Activated CD4-positive, alpha-beta T cell treated with anti-CD3 and anti-CD28 coated beads for 36 hours (primary cell): ENCODE data around the gene COPRS. TPM values are rescaled to one million over a fixed set of nuclear protein-coding genes. Genes with fewer than 3 reads are reported as not detected.
A peak's percentile ranks its signal among the peaks of the same experiment; 100 is the strongest.
"Not testable (repeated sequence)": the region's sequence is repeated elsewhere in the genome, so short reads cannot be mapped to it uniquely, and the experiment has no call there.

ENCODE experiments used
- ATAC-seq: fragments of 200-7000 bp; cut with Tn5 transposase; one replicate; pipeline ENCODE4 v1.10.0; 2021; ENCODE audit warnings: mild to moderate bottlenecking, moderate library complexity
- CTCF ChIA-PET: fragments of 350-600 bp; sonication (Branson Sonifier 250); formaldehyde crosslinking; loops from one replicate; lab custom pipeline; 2021; ENCODE audit warnings: antibody characterized with exemption; lab: Charles Lee
- POLR2A ChIA-PET: fragments of 350-600 bp; sonication (Branson Sonifier 250); formaldehyde crosslinking; loops from one replicate; lab custom pipeline; 2021; ENCODE audit warnings: antibody characterized with exemption, inconsistent platforms; lab: Charles Lee
- DNase-seq: peaks from one replicate; pipeline ENCODE4 v3.0.0-alpha.2; 2020
- H3K27ac Mint-ChIP-seq: one replicate; pipeline ENCODE4 v1.8.0; 2021; ENCODE audit warnings: mixed read lengths
- H3K27me3 Mint-ChIP-seq: one replicate; pipeline ENCODE4 v1.8.0; 2021; ENCODE audit warnings: mixed read lengths
- H3K36me3 Mint-ChIP-seq: one replicate; pipeline ENCODE4 v1.8.0; 2021; ENCODE audit warnings: low read depth, mixed read lengths
- H3K4me1 Mint-ChIP-seq: one replicate; pipeline ENCODE4 v1.8.0; 2021; ENCODE audit warnings: mixed read lengths
- H3K4me3 Mint-ChIP-seq: one replicate; pipeline ENCODE4 v1.8.0; 2021; ENCODE audit warnings: mild to moderate bottlenecking, moderate library complexity, mixed read lengths
- H3K9me3 Mint-ChIP-seq: one replicate; pipeline ENCODE4 v1.8.0; 2021; ENCODE audit warnings: low read depth, mixed read lengths
- intact Hi-C, 2 experiments: fragments of 100-400 bp; cut with DNase I in 1 of 2; cut with micrococcal nuclease in 1 of 2; formaldehyde crosslinking; loops; one replicate each; pipeline versions ENCODE4 v1.14.2 to v1.15.1; 2022 to 2024; cut with DNase I, micrococcal nuclease
- total RNA-seq, 2 experiments: library from RNA; stranded (reverse); gene quantifications; one replicate each; pipeline ENCODE4 v1.2.3, GENCODE V29; 2021

COPRS gene
- total RNA-seq, 2 experiments from 2014 or later: 35.0 to 41.3 TPM

- H3K9me3 Mint-ChIP-seq, H3K4me1 Mint-ChIP-seq, DNase-seq, ATAC-seq, POLR2A ChIA-PET, H3K27ac Mint-ChIP-seq, H3K27me3 Mint-ChIP-seq, H3K36me3 Mint-ChIP-seq, H3K4me3 Mint-ChIP-seq: not testable (repeated sequence)
- CTCF ChIA-PET: interaction anchor here (0.6 kb wide), 1 partner anchor 268 kb away, joined by 3 read pairs; no protein-coding TSS in a partner anchor
- intact Hi-C loops: loop anchor here in 1 of 2 experiments (10.0 kb wide), 1 partner anchor 114 kb away; no protein-coding TSS in a partner anchor
Measured at GRCh38 chr17:31828955-31829354, 30.1 kb downstream of the COPRS start.

GRCh38 chr17:31825961-31826691, 32.9 kb downstream of the COPRS start:
- Mint-ChIP-seq H3K27me3 (no peaks in the 10 kb centered on the region), H3K4me3 (no peak overlapping the region), H3K36me3 (no peaks in the 10 kb centered on the region), H3K27ac (no peak overlapping the region), H3K4me1 (no peaks in the 10 kb centered on the region), H3K9me3 (no peaks in the 10 kb centered on the region)
- ChIA-PET CTCF (interaction anchor here (0.6 to 0.7 kb wide), 2 partner anchors 57 to 261 kb away, joined by 3 read pairs; no protein-coding TSS in a partner anchor), POLR2A (no interaction called here)
- DNase-seq (peak; percentile 11), ATAC-seq (peak; percentile 36)
- intact Hi-C loops: loop anchor here in 1 of 2 experiments (10.0 kb wide), 1 partner anchor 111 kb away; no protein-coding TSS in a partner anchor

- DNase-seq: no peak
- no peak for ATAC-seq
- no peaks in the 10 kb centered on the region for H3K4me1 Mint-ChIP-seq
- peaks cover 1% of the 10 kb centered on the region for H3K27me3 Mint-ChIP-seq
- intact Hi-C loops: loop anchor here in 1 of 2 experiments (10.0 kb wide), 1 partner anchor 110 kb away; no protein-coding TSS in a partner anchor
- CTCF ChIA-PET: interaction anchor here (0.6 kb wide), 1 partner anchor 274 kb away, joined by 3 read pairs; no protein-coding TSS in a partner anchor
- H3K27ac Mint-ChIP-seq: no peak overlapping the region
- no peaks in the 10 kb centered on the region for H3K9me3 Mint-ChIP-seq
- no peaks in the 10 kb centered on the region for H3K36me3 Mint-ChIP-seq
- POLR2A ChIA-PET: no interaction called here
- no peak overlapping the region for H3K4me3 Mint-ChIP-seq
Measured at GRCh38 chr17:31824766-31825360, 34.2 kb downstream of the COPRS start.

- H3K4me3 Mint-ChIP-seq: no peak overlapping the region
- no peaks in the 10 kb centered on the region for H3K4me1 Mint-ChIP-seq
- H3K27me3 Mint-ChIP-seq: peaks cover 2% of the 10 kb centered on the region
- CTCF ChIA-PET: no interaction called here
- H3K36me3 Mint-ChIP-seq: no peaks in the 10 kb centered on the region
- ATAC-seq (no peak), DNase-seq (no peak)
- no peak overlapping the region for H3K27ac Mint-ChIP-seq
- intact Hi-C loops: loop anchor here in 1 of 2 experiments (10.0 kb wide), 1 partner anchor 108 kb away; no protein-coding TSS in a partner anchor
- H3K9me3 Mint-ChIP-seq: no peaks in the 10 kb centered on the region
- POLR2A ChIA-PET: no interaction called here
Measured at GRCh38 chr17:31823014-31823413, 36.0 kb downstream of the COPRS start.

- ChIA-PET CTCF (interaction anchor here (0.6 kb wide), 1 partner anchor 1041 kb away, joined by 3 read pairs; no protein-coding TSS in a partner anchor), POLR2A (no interaction called here)
- DNase-seq (no peak), ATAC-seq (no peak)
- H3K27ac Mint-ChIP-seq: no peak overlapping the region
- H3K4me3 Mint-ChIP-seq: no peak overlapping the region
- no peaks in the 10 kb centered on the region for H3K36me3 Mint-ChIP-seq
- no peaks in the 10 kb centered on the region for H3K9me3 Mint-ChIP-seq
- H3K4me1 Mint-ChIP-seq: no peaks in the 10 kb centered on the region
- H3K27me3 Mint-ChIP-seq: peaks cover 2% of the 10 kb centered on the region
- intact Hi-C loops: loop anchor here in 1 of 2 experiments (10.0 kb wide), 1 partner anchor 106 kb away; no protein-coding TSS in a partner anchor
Measured at GRCh38 chr17:31820691-31821435, 38.2 kb downstream of the COPRS start.

GRCh38 chr17:31819578-31819977, 39.5 kb downstream of the COPRS start:
- ChIA-PET POLR2A (no interaction called here), CTCF (no interaction called here)
- Mint-ChIP-seq H3K4me1 (no peaks in the 10 kb centered on the region), H3K27ac (no peak overlapping the region), H3K9me3 (no peaks in the 10 kb centered on the region), H3K27me3 (peaks cover 2% of the 10 kb centered on the region), H3K4me3 (no peak overlapping the region), H3K36me3 (no peaks in the 10 kb centered on the region)
- DNase-seq (no peak), ATAC-seq (no peak)
- intact Hi-C loops: no loop called here

GRCh38 chr17:31818863-31819262, 40.2 kb downstream of the COPRS start:
- H3K27ac Mint-ChIP-seq, H3K27me3 Mint-ChIP-seq, H3K4me3 Mint-ChIP-seq, H3K36me3 Mint-ChIP-seq, H3K9me3 Mint-ChIP-seq, H3K4me1 Mint-ChIP-seq, POLR2A ChIA-PET, DNase-seq, intact Hi-C loops, CTCF ChIA-PET, ATAC-seq: not testable (repeated sequence)

- no peak for ATAC-seq
- DNase-seq: no peak
- no peak overlapping the region for H3K27ac Mint-ChIP-seq
- ChIA-PET POLR2A (no interaction called here), CTCF (no interaction called here)
- intact Hi-C loops: no loop called here
- H3K4me1 Mint-ChIP-seq: no peaks in the 10 kb centered on the region
- peaks cover 8% of the 10 kb centered on the region for H3K27me3 Mint-ChIP-seq
- H3K4me3 Mint-ChIP-seq: no peak overlapping the region
- H3K9me3 Mint-ChIP-seq: no peaks in the 10 kb centered on the region
- H3K36me3 Mint-ChIP-seq: no peaks in the 10 kb centered on the region
Measured at GRCh38 chr17:31815212-31815730, 43.8 kb downstream of the COPRS start.

GRCh38 chr17:31811101-31811500, 47.9 kb downstream of the COPRS start:
- Mint-ChIP-seq H3K4me3 (no peak overlapping the region), H3K27me3 (peaks cover 5% of the 10 kb centered on the region), H3K27ac (no peak overlapping the region), H3K4me1 (no peaks in the 10 kb centered on the region), H3K9me3 (no peaks in the 10 kb centered on the region), H3K36me3 (no peaks in the 10 kb centered on the region)
- intact Hi-C loops: no loop called here
- ATAC-seq: no peak
- CTCF ChIA-PET: interaction anchor here (0.6 kb wide), 1 partner anchor 89 kb away, joined by 3 read pairs; no protein-coding TSS in a partner anchor
- no peak for DNase-seq
- POLR2A ChIA-PET: no interaction called here

GRCh38 chr17:31809876-31810275, 49.2 kb downstream of the COPRS start:
- H3K36me3 Mint-ChIP-seq, POLR2A ChIA-PET, H3K9me3 Mint-ChIP-seq, intact Hi-C loops, H3K27ac Mint-ChIP-seq, H3K4me3 Mint-ChIP-seq, H3K27me3 Mint-ChIP-seq, DNase-seq, ATAC-seq, H3K4me1 Mint-ChIP-seq: not testable (repeated sequence)
- CTCF ChIA-PET: interaction anchor here (0.9 kb wide), 1 partner anchor 153 kb away, joined by 3 read pairs; no protein-coding TSS in a partner anchor

GRCh38 chr17:31808521-31809050, 50.5 kb downstream of the COPRS start:
- ATAC-seq (no peak), DNase-seq (no peak)
- ChIA-PET CTCF (interaction anchor here (1.0 kb wide), 1 partner anchor 34 kb away, joined by 3 read pairs; no protein-coding TSS in a partner anchor), POLR2A (interaction anchor here (0.7 kb wide), 1 partner anchor 69 kb away, joined by 6 read pairs; no protein-coding TSS in a partner anchor)
- H3K9me3 Mint-ChIP-seq: no peaks in the 10 kb centered on the region
- H3K4me3 Mint-ChIP-seq: no peak overlapping the region
- intact Hi-C loops: no loop called here
- no peak overlapping the region for H3K27ac Mint-ChIP-seq
- H3K4me1 Mint-ChIP-seq: no peaks in the 10 kb centered on the region
- H3K27me3 Mint-ChIP-seq: peaks cover 5% of the 10 kb centered on the region
- H3K36me3 Mint-ChIP-seq: no peaks in the 10 kb centered on the region
